Activated CD4-positive, alpha-beta T cell treated with anti-CD3 and anti-CD28 coated beads, Interleukin-2, amount 10 ng/mL, durations not matched to agents 7 days and 5 days (primary cell): Measurements from ENCODE around the gene KCTD7. TPM values are rescaled to one million over a fixed set of nuclear protein-coding genes. Genes with fewer than 3 reads are reported as not detected.
"Not testable (repeated sequence)": the region's sequence is repeated elsewhere in the genome, so short reads cannot be mapped to it uniquely, and the experiment has no call there.

Experiments used
- CTCF ChIA-PET: fragments of 350-600 bp; sonication (Branson Sonifier 250); formaldehyde crosslinking; loops from one replicate; lab custom pipeline; 2021; ENCODE audit warnings: antibody characterized with exemption; lab: Charles Lee
- POLR2A ChIA-PET: fragments of 350-600 bp; sonication (Branson Sonifier 250); formaldehyde crosslinking; loops from one replicate; lab custom pipeline; 2021; ENCODE audit warnings: antibody characterized with exemption; lab: Charles Lee
- DNase-seq: peaks from one replicate; pipeline ENCODE4 v3.0.0-alpha.2; 2020
- H3K27ac Mint-ChIP-seq: one replicate; pipeline ENCODE4 v1.8.0; 2021; ENCODE audit warnings: mild to moderate bottlenecking, moderate library complexity, mixed read lengths
- H3K27me3 Mint-ChIP-seq: one replicate; pipeline ENCODE4 v1.8.0; 2021; ENCODE audit warnings: mixed read lengths
- H3K36me3 Mint-ChIP-seq: one replicate; pipeline ENCODE4 v1.8.0; 2021; ENCODE audit warnings: low read depth, mixed read lengths
- H3K4me1 Mint-ChIP-seq: one replicate; pipeline ENCODE4 v1.8.0; 2021; ENCODE audit warnings: mixed read lengths
- H3K4me3 Mint-ChIP-seq: one replicate; pipeline ENCODE4 v1.8.0; 2021; ENCODE audit warnings: mild to moderate bottlenecking, moderate library complexity, mixed read lengths
- H3K9me3 Mint-ChIP-seq: one replicate; pipeline ENCODE4 v1.8.0; 2021; ENCODE audit warnings: mixed read lengths
- total RNA-seq, 2 experiments: library from RNA; stranded (reverse); gene quantifications; one replicate each; pipeline ENCODE4 v1.2.3, GENCODE V29; 2021

KCTD7 gene
- total RNA-seq, 2 experiments from 2014 or later = 40.0 to 41.3 TPM

GRCh38 chr7:66627151-66627681 lies 1.5 kb upstream of the KCTD7 start:
- H3K27ac Mint-ChIP-seq = peak overlapping the region; percentile 88
- H3K4me3 Mint-ChIP-seq = peak overlapping the region; percentile 68
- H3K36me3 Mint-ChIP-seq = peaks cover 17% of the 10 kb centered on the region
- peaks cover 4% of the 10 kb centered on the region for H3K27me3 Mint-ChIP-seq
- POLR2A ChIA-PET = no interaction called here
- no peak for DNase-seq
- peaks cover 40% of the 10 kb centered on the region for H3K4me1 Mint-ChIP-seq
- no peaks in the 10 kb centered on the region for H3K9me3 Mint-ChIP-seq
- CTCF ChIA-PET = interaction anchor here (0.6 to 1.5 kb wide), 4 partner anchors 10 to 133 kb away, joined by 3 to 5 read pairs (median 4); no protein-coding TSS in a partner anchor

- ChIA-PET CTCF (interaction anchor here (0.6 to 1.5 kb wide), 2 partner anchors 9 to 23 kb away, joined by 3 to 5 read pairs; no protein-coding TSS in a partner anchor), POLR2A (interaction anchor here (0.8 kb wide), 1 partner anchor 39 kb away, joined by 6 read pairs; no protein-coding TSS in a partner anchor)
- Mint-ChIP-seq H3K27me3 (peaks cover 4% of the 10 kb centered on the region), H3K36me3 (peaks cover 21% of the 10 kb centered on the region), H3K4me1 (peaks cover 46% of the 10 kb centered on the region), H3K4me3 (peak overlapping the region; percentile 85), H3K27ac (peak overlapping the region; percentile 94), H3K9me3 (no peaks in the 10 kb centered on the region)
- DNase-seq = no peak
Measured at GRCh38 chr7:66627881-66628360, 760 bp upstream of the KCTD7 start.

- ChIA-PET CTCF (interaction anchor here (0.5 to 1.0 kb wide), 5 partner anchors 14 to 411 kb away, joined by 3 to 5 read pairs (median 3); no protein-coding TSS in a partner anchor), POLR2A (no interaction called here)
- no peak for DNase-seq
- peaks cover 55% of the 10 kb centered on the region for H3K4me1 Mint-ChIP-seq
- H3K36me3 Mint-ChIP-seq = peaks cover 33% of the 10 kb centered on the region
- peaks cover 4% of the 10 kb centered on the region for H3K27me3 Mint-ChIP-seq
- peak overlapping the region; percentile 68 for H3K27ac Mint-ChIP-seq
- H3K4me3 Mint-ChIP-seq = peak overlapping the region; percentile 70
- H3K9me3 Mint-ChIP-seq = no peaks in the 10 kb centered on the region
Measured at GRCh38 chr7:66629222-66630062, 761 bp downstream of the KCTD7 start.

GRCh38 chr7:66630531-66630930 lies 1.9 kb downstream of the KCTD7 start:
- Mint-ChIP-seq H3K36me3 (peaks cover 36% of the 10 kb centered on the region), H3K9me3 (no peaks in the 10 kb centered on the region), H3K4me1 (peaks cover 58% of the 10 kb centered on the region), H3K27me3 (peaks cover 4% of the 10 kb centered on the region), H3K27ac (peak overlapping the region; percentile 84), H3K4me3 (peak overlapping the region; percentile 70)
- ChIA-PET CTCF (interaction anchor here (1.4 to 1.9 kb wide), 2 partner anchors 8 to 19 kb away, joined by 3 to 4 read pairs; no protein-coding TSS in a partner anchor), POLR2A (no interaction called here)
- DNase-seq = no peak

GRCh38 chr7:66631471-66631870 lies 2.8 kb downstream of the KCTD7 start:
- peak overlapping the region; percentile 84 for H3K27ac Mint-ChIP-seq
- DNase-seq = peak; percentile 34
- no peaks in the 10 kb centered on the region for H3K9me3 Mint-ChIP-seq
- H3K27me3 Mint-ChIP-seq = peaks cover 4% of the 10 kb centered on the region
- ChIA-PET POLR2A (interaction anchor here (0.6 to 0.8 kb wide), 2 partner anchors 10 to 14 kb away, joined by 4 to 12 read pairs; no protein-coding TSS in a partner anchor), CTCF (interaction anchor here (0.6 to 1.9 kb wide), 4 partner anchors 9 to 320 kb away, joined by 3 to 4 read pairs (median 4); no protein-coding TSS in a partner anchor)
- H3K36me3 Mint-ChIP-seq = peaks cover 38% of the 10 kb centered on the region
- peaks cover 63% of the 10 kb centered on the region for H3K4me1 Mint-ChIP-seq
- H3K4me3 Mint-ChIP-seq = peak overlapping the region; percentile 70

GRCh38 chr7:66634816-66635215 lies 6.1 kb downstream of the KCTD7 start:
- Mint-ChIP-seq H3K4me1 (peaks cover 46% of the 10 kb centered on the region), H3K9me3 (no peaks in the 10 kb centered on the region)

GRCh38 chr7:66635322-66635981 lies 6.8 kb downstream of the KCTD7 start:
- Mint-ChIP-seq H3K36me3 (peaks cover 53% of the 10 kb centered on the region), H3K4me1 (peaks cover 40% of the 10 kb centered on the region), H3K27ac (peak overlapping the region; percentile 46)
- H3K27me3 Mint-ChIP-seq, H3K9me3 Mint-ChIP-seq, POLR2A ChIA-PET, DNase-seq, H3K4me3 Mint-ChIP-seq: not testable (repeated sequence)
- CTCF ChIA-PET = interaction anchor here (0.7 kb wide), 1 partner anchor 44 kb away, joined by 3 read pairs; no protein-coding TSS in a partner anchor

More at GRCh38 chr7:66634816-66635215, 6.1 kb downstream of the KCTD7 start:
- CTCF ChIA-PET = interaction anchor here (0.7 kb wide), 1 partner anchor 44 kb away, joined by 3 read pairs; no protein-coding TSS in a partner anchor
- no peak for DNase-seq
- H3K4me3 Mint-ChIP-seq = no peak overlapping the region
- no peak overlapping the region for H3K27ac Mint-ChIP-seq
- H3K27me3 Mint-ChIP-seq = no peaks in the 10 kb centered on the region
- H3K36me3 Mint-ChIP-seq = peaks cover 53% of the 10 kb centered on the region
- POLR2A ChIA-PET = no interaction called here

GRCh38 chr7:66635982-66636546 lies 7.4 kb downstream of the KCTD7 start:
- H3K9me3 Mint-ChIP-seq, POLR2A ChIA-PET, DNase-seq, H3K4me3 Mint-ChIP-seq, H3K27me3 Mint-ChIP-seq: not testable (repeated sequence)
- CTCF ChIA-PET = interaction anchor here (2.4 kb wide), 1 partner anchor 13 kb away, joined by 6 read pairs; no protein-coding TSS in a partner anchor
- H3K27ac Mint-ChIP-seq = peak overlapping the region; percentile 46
- H3K36me3 Mint-ChIP-seq = peaks cover 53% of the 10 kb centered on the region
- peaks cover 33% of the 10 kb centered on the region for H3K4me1 Mint-ChIP-seq

GRCh38 chr7:66638309-66639099 lies 9.8 kb downstream of the KCTD7 start:
- DNase-seq = no peak
- CTCF ChIA-PET = interaction anchor here (2.4 kb wide), 1 partner anchor 11 kb away, joined by 6 read pairs; no protein-coding TSS in a partner anchor

GRCh38 chr7:66639773-66640172 lies 11.1 kb downstream of the KCTD7 start:
- Mint-ChIP-seq H3K4me3 (no peak overlapping the region), H3K27ac (no peak overlapping the region), H3K9me3 (no peaks in the 10 kb centered on the region), H3K27me3 (no peaks in the 10 kb centered on the region), H3K36me3 (peaks cover 49% of the 10 kb centered on the region), H3K4me1 (peaks cover 10% of the 10 kb centered on the region)
- ChIA-PET CTCF (no interaction called here), POLR2A (no interaction called here)
- no peak for DNase-seq

More at GRCh38 chr7:66638309-66639099, 9.8 kb downstream of the KCTD7 start:
- Mint-ChIP-seq H3K4me1 (peaks cover 15% of the 10 kb centered on the region), H3K9me3 (no peaks in the 10 kb centered on the region), H3K27me3 (no peaks in the 10 kb centered on the region), H3K27ac (no peak overlapping the region), H3K36me3 (peaks cover 50% of the 10 kb centered on the region), H3K4me3 (no peak overlapping the region)
- POLR2A ChIA-PET = no interaction called here

GRCh38 chr7:66640802-66641525 lies 12.3 kb downstream of the KCTD7 start:
- H3K27me3 Mint-ChIP-seq = no peaks in the 10 kb centered on the region
- peaks cover 6% of the 10 kb centered on the region for H3K4me1 Mint-ChIP-seq
- no peak overlapping the region for H3K27ac Mint-ChIP-seq
- POLR2A ChIA-PET = interaction anchor here (0.6 kb wide), 1 partner anchor 9 kb away, joined by 12 read pairs; no protein-coding TSS in a partner anchor
- no peak for DNase-seq
- no peaks in the 10 kb centered on the region for H3K9me3 Mint-ChIP-seq
- peaks cover 56% of the 10 kb centered on the region for H3K36me3 Mint-ChIP-seq
- H3K4me3 Mint-ChIP-seq = no peak overlapping the region
- CTCF ChIA-PET = no interaction called here
